GM21825 (cell line): ENCODE measurements around the gene OR2G2.

Source experiments
- ATAC-seq: cut with Tn5 transposase; IDR thresholded peaks from one replicate; pipeline ENCODE4 v1.9.1; 2021; ENCODE audit warnings: mild to moderate bottlenecking, moderate library complexity; ENCODE audit not compliant: unreplicated experiment

OR2G2 gene

GRCh38 chr1:247588060-247588459 is at the start of gene OR2G2:
TSS of gene OR2G2 (plus strand) at chr1:247588360. CDS start at chr1:247588360, 0 bp downstream.
- no peak for ATAC-seq

- ATAC-seq = no peak
These were observed 49.6 kb upstream of the OR2G2 start for GRCh38 chr1:247538561-247538960.

GRCh38 chr1:247539215-247539614 is 48.9 kb upstream of the OR2G2 start:
- ATAC-seq = no peak

GRCh38 chr1:247540581-247540980 is 47.6 kb upstream of the OR2G2 start:
- no peak for ATAC-seq

GRCh38 chr1:247542811-247543210 is 45.3 kb upstream of the OR2G2 start:
- ATAC-seq = no peak

- ATAC-seq = no peak
These were observed 40.1 kb upstream of the OR2G2 start for GRCh38 chr1:247548092-247548491.

GRCh38 chr1:247548769-247549182 is 39.4 kb upstream of the OR2G2 start, which contains the start of gene GCSAML:
TSS of gene GCSAML (plus strand) at chr1:247549134. CDS start at chr1:247549192, 58 bp downstream.
- ATAC-seq = no peak

GRCh38 chr1:247551721-247552120 is 36.4 kb upstream of the OR2G2 start:
- no peak for ATAC-seq

- no peak for ATAC-seq
These were observed 35.9 kb upstream of the OR2G2 start for GRCh38 chr1:247552231-247552630.

GRCh38 chr1:247557926-247558674 is 30.1 kb upstream of the OR2G2 start:
- ATAC-seq = no peak

GRCh38 chr1:247561711-247562110 is 26.4 kb upstream of the OR2G2 start:
- no peak for ATAC-seq

- no peak for ATAC-seq
These were observed 26.0 kb upstream of the OR2G2 start for GRCh38 chr1:247562198-247562597.

GRCh38 chr1:247574236-247574635 is 13.9 kb upstream of the OR2G2 start:
- no peak for ATAC-seq

GRCh38 chr1:247574664-247575063 is 13.5 kb upstream of the OR2G2 start:
- ATAC-seq = no peak

GRCh38 chr1:247576514-247576913 is 11.6 kb upstream of the OR2G2 start:
- no peak for ATAC-seq

GRCh38 chr1:247578946-247579460 is 9.2 kb upstream of the OR2G2 start:
- ATAC-seq = no peak

GRCh38 chr1:247605286-247605685 is 17.1 kb downstream of the OR2G2 start, which contains the start of gene OR2G3:
TSS of gene OR2G3 (plus strand) at chr1:247605586. CDS start at chr1:247605586, 0 bp downstream.
- ATAC-seq = no peak

GRCh38 chr1:247613405-247613804 is 25.2 kb downstream of the OR2G2 start:
- no peak for ATAC-seq

GRCh38 chr1:247614625-247615024 is 26.5 kb downstream of the OR2G2 start:
- ATAC-seq = no peak

GRCh38 chr1:247627951-247628350 is 39.8 kb downstream of the OR2G2 start:
- no peak for ATAC-seq

- ATAC-seq = no peak
These were observed 49.9 kb downstream of the OR2G2 start for GRCh38 chr1:247638011-247638410.

- no peak for ATAC-seq
These were observed 50.6 kb downstream of the OR2G2 start for GRCh38 chr1:247638781-247639180.
